H1 (cell line): ENCODE results near the gene SLC66A2. TPM values are rescaled to one million over a fixed set of nuclear protein-coding genes. Genes with fewer than 3 reads are reported as not detected.

Experiments
- CTCF ChIA-PET: fragments of 300-600 bp; sonication (Branson Sonifier 250); formaldehyde crosslinking; loops from one replicate; lab custom pipeline; 2021; ENCODE audit not compliant: partially characterized antibody; lab: Charles Lee
- POLR2A ChIA-PET: fragments of 300-600 bp; sonication (Branson Sonifier 250); formaldehyde crosslinking; loops from one replicate; lab custom pipeline; 2021; ENCODE audit warnings: inconsistent platforms; ENCODE audit not compliant: partially characterized antibody; lab: Charles Lee
- DNase-seq, 2 experiments: peaks; one replicate each; pipeline versions ENCODE4 v3.0.0 to v3.0.0-alpha.2; 2010 to 2022; ENCODE audit warnings: low spot score in 2 of 2, low read depth in 1 of 2, mixed read lengths in 1 of 2
- FAIRE-seq: peaks from 2 replicates; lab custom pipeline; 2011; peaks lifted over from hg19 to GRCh38; lab: Jason Lieb, UNC
- H2AFZ ChIP-seq: 2 replicates; pipeline ENCODE4 v1.8.1; 2012; ENCODE audit warnings: low read length, inconsistent platforms
- H2AK5ac ChIP-seq: 2 replicates; pipeline ENCODE4 v1.6.1; 2013; ENCODE audit warnings: low read depth, low read length
- H2BK120ac ChIP-seq: replicated peaks from 2 replicates; pipeline ENCODE3; 2013; ENCODE audit warnings: low read depth, low read length, inconsistent platforms
- H2BK12ac ChIP-seq: 2 replicates; pipeline ENCODE4 v1.6.1; 2013; ENCODE audit warnings: low read depth, low read length
- H2BK15ac ChIP-seq: 2 replicates; pipeline ENCODE4 v1.6.1; 2013; ENCODE audit warnings: low read length
- H2BK20ac ChIP-seq: 2 replicates; pipeline ENCODE4 v1.6.1; 2013; ENCODE audit warnings: low read length
- H2BK5ac ChIP-seq: 2 replicates; pipeline ENCODE4 v1.6.1; 2013; ENCODE audit warnings: low read depth, low read length
- H3K14ac ChIP-seq: 2 replicates; pipeline ENCODE4 v1.6.1; 2013; ENCODE audit warnings: inconsistent platforms; ENCODE audit not compliant: insufficient read length
- H3K18ac ChIP-seq: 2 replicates; pipeline ENCODE4 v1.6.1; 2013; ENCODE audit warnings: low read length; ENCODE audit errors: extremely low read depth
- H3K23ac ChIP-seq: 2 replicates; pipeline ENCODE4 v1.6.1; 2013; ENCODE audit warnings: inconsistent platforms; ENCODE audit not compliant: insufficient read length
- H3K23me2 ChIP-seq: 2 replicates; pipeline ENCODE4 v1.6.1; 2013; ENCODE audit warnings: low read depth, low read length
- H3K27ac ChIP-seq: 2 replicates; pipeline ENCODE4 v1.6.1; 2011; ENCODE audit warnings: low read depth, low read length, inconsistent platforms
- H3K27me3 ChIP-seq, 4 experiments: replicated peaks in 1 of 4; 1 replicate in 1 of 4; 2 replicates in 3 of 4; pipeline versions ENCODE4 v1.6.1 to v1.8.1; 2011 to 2013; ENCODE audit warnings: low read length in 3 of 4, mild to moderate bottlenecking in 3 of 4, inconsistent platforms in 2 of 4, mixed read lengths in 2 of 4, moderate library complexity in 1 of 4; ENCODE audit not compliant: control insufficient read depth in 3 of 4, insufficient read depth in 3 of 4; ENCODE audit errors: extremely low read depth in 1 of 4
- H3K36me3 ChIP-seq, 4 experiments: 2 replicates each; pipeline versions ENCODE4 v1.6.1 to v1.8.1; 2011 to 2013; ENCODE audit warnings: mild to moderate bottlenecking in 4 of 4, low read length in 3 of 4, moderate library complexity in 2 of 4, control low read depth in 1 of 4, inconsistent platforms in 1 of 4; ENCODE audit not compliant: insufficient read depth in 4 of 4, control insufficient read depth in 2 of 4
- H3K4ac ChIP-seq: replicated peaks from 2 replicates; pipeline ENCODE3; 2013; ENCODE audit warnings: low read length, low read depth, mixed read lengths, inconsistent platforms; ENCODE audit not compliant: insufficient read length
- H3K4me1 ChIP-seq, 4 experiments: replicated peaks in 1 of 4; 1 replicate in 1 of 4; 2 replicates in 3 of 4; pipeline versions ENCODE4 v1.6.1 to v1.8.1; 2011 to 2013; ENCODE audit warnings: low read length in 3 of 4, inconsistent platforms in 2 of 4, mixed read lengths in 1 of 4; ENCODE audit not compliant: insufficient read depth in 4 of 4, control insufficient read depth in 3 of 4
- H3K4me2 ChIP-seq, 2 experiments: 2 replicates each; pipeline versions ENCODE4 v1.6.1 to v1.8.1; 2011 to 2013; ENCODE audit warnings: low read depth in 2 of 2, low read length in 2 of 2, control low read depth in 1 of 2, inconsistent platforms in 1 of 2, mild to moderate bottlenecking in 1 of 2; ENCODE audit not compliant: insufficient read depth in 1 of 2
- H3K4me3 ChIP-seq, 4 experiments: fragments of 200-600, 300-600 bp in 1 of 4; sonication (generic), shearing (Covaris generic), sonication (Bioruptor Twin) in 1 of 4; 2 replicates each; pipeline versions ENCODE4 v1.5.1 to v1.8.1; 2011 to 2016; ENCODE audit warnings: low read length in 4 of 4, low read depth in 3 of 4, control low read depth in 2 of 4, inconsistent platforms in 2 of 4, mild to moderate bottlenecking in 2 of 4, mixed read lengths in 1 of 4, moderate library complexity in 1 of 4; ENCODE audit not compliant: insufficient read depth in 2 of 4; ENCODE audit errors: extremely low read depth in 1 of 4
- H3K56ac ChIP-seq: replicated peaks from 2 replicates; pipeline ENCODE3; 2013; ENCODE audit warnings: low read depth, mild to moderate bottlenecking, mixed read lengths, low read length, inconsistent platforms; ENCODE audit not compliant: insufficient read length
- H3K79me1 ChIP-seq: 2 replicates; pipeline ENCODE4 v1.6.1; 2013; ENCODE audit warnings: low read depth, low read length, control low read depth
- H3K79me2 ChIP-seq, 2 experiments: 2 replicates each; pipeline versions ENCODE4 v1.6.1 to v1.8.1; 2012 to 2013; ENCODE audit warnings: low read length in 2 of 2, mild to moderate bottlenecking in 2 of 2, inconsistent platforms in 1 of 2; ENCODE audit not compliant: insufficient read depth in 2 of 2, control insufficient read depth in 1 of 2
- H3K9ac ChIP-seq, 4 experiments: replicated peaks in 1 of 4; 1 replicate in 1 of 4; 2 replicates in 3 of 4; pipeline versions ENCODE4 v1.6.1 to v1.8.1; 2011 to 2013; ENCODE audit warnings: low read depth in 3 of 4, low read length in 3 of 4, control low read depth in 2 of 4, mild to moderate bottlenecking in 2 of 4, moderate library complexity in 2 of 4, inconsistent platforms in 1 of 4; ENCODE audit errors: extremely low read depth in 1 of 4
- H3K9me3 ChIP-seq, 2 experiments: 2 replicates each; pipeline versions ENCODE4 v1.6.1 to v1.8.1; 2012 to 2013; ENCODE audit warnings: mild to moderate bottlenecking in 2 of 2, moderate library complexity in 2 of 2, control low read depth in 1 of 2, inconsistent platforms in 1 of 2, low read depth in 1 of 2, low read length in 1 of 2, mixed read lengths in 1 of 2; ENCODE audit not compliant: insufficient read depth in 2 of 2
- H4K20me1 ChIP-seq, 2 experiments: replicated peaks in 1 of 2; 2 replicates each; pipeline versions ENCODE3 to v1.8.1; 2011 to 2013; ENCODE audit warnings: inconsistent platforms in 2 of 2, low read length in 2 of 2, mild to moderate bottlenecking in 1 of 2; ENCODE audit not compliant: insufficient read depth in 2 of 2, control insufficient read depth in 1 of 2
- H4K5ac ChIP-seq: 2 replicates; pipeline ENCODE4 v1.6.1; 2013; ENCODE audit warnings: low read length, low read depth, mixed read lengths, inconsistent platforms; ENCODE audit not compliant: insufficient read length
- H4K8ac ChIP-seq: 2 replicates; pipeline ENCODE4 v1.8.0; 2013; ENCODE audit warnings: mild to moderate bottlenecking, moderate library complexity, low read length, inconsistent platforms; ENCODE audit not compliant: insufficient read depth; ENCODE audit errors: extremely low read depth
- H4K91ac ChIP-seq: replicated peaks from 2 replicates; pipeline ENCODE3; 2013; ENCODE audit warnings: low read length, mixed read lengths, inconsistent platforms; ENCODE audit not compliant: insufficient read length
- BRCA1 ChIP-seq: IDR thresholded peaks from 2 replicates; pipeline ENCODE4 v1.6.1; 2012; ENCODE audit warnings: low read depth, low read length, improper control_type of control experiment
- CHD1 ChIP-seq: IDR thresholded peaks from 2 replicates; pipeline ENCODE4 v1.6.1; 2012; ENCODE audit warnings: low read depth, low read length, improper control_type of control experiment
- CTBP2 ChIP-seq: IDR thresholded peaks from 2 replicates; pipeline ENCODE4 v1.7.0; 2011; ENCODE audit warnings: borderline replicate concordance, mild to moderate bottlenecking, moderate library complexity, mixed read lengths, low read length; ENCODE audit not compliant: insufficient read depth, insufficient read length
- EP300 ChIP-seq, 2 experiments: IDR thresholded peaks; 1 replicate in 1 of 2; 2 replicates in 1 of 2; pipeline ENCODE4 v1.6.1; 2011 to 2012; ENCODE audit warnings: low read depth in 2 of 2, low read length in 2 of 2, mild to moderate bottlenecking in 2 of 2, borderline replicate concordance in 1 of 2, inconsistent platforms in 1 of 2, moderate library complexity in 1 of 2
- GABPA ChIP-seq: IDR thresholded peaks from 2 replicates; pipeline ENCODE4 v1.6.1; 2011; ENCODE audit warnings: mild to moderate bottlenecking, low read length, moderate library complexity, borderline replicate concordance; ENCODE audit not compliant: insufficient read depth
- HDAC6 ChIP-seq: IDR thresholded peaks from one replicate; pipeline ENCODE4 v1.7.1; 2012; ENCODE audit warnings: low read depth, mild to moderate bottlenecking, inconsistent platforms, low read length, moderate library complexity
- KDM5A ChIP-seq: fragments of 200-600 bp; IDR thresholded peaks from 2 replicates; pipeline ENCODE4 v1.7.1; 2012; ENCODE audit warnings: mild to moderate bottlenecking, low read length, inconsistent platforms, mixed read lengths
- SP1 ChIP-seq: IDR thresholded peaks from 2 replicates; pipeline ENCODE4 v1.6.1; 2011; ENCODE audit warnings: low read depth, low read length
- WGBS, 2 experiments: shearing (Covaris generic) in 1 of 2; methylation state at CpG; one replicate each; pipeline versions ENCODE4 v1.1.6 to v1.1.7; 2013 to 2015; ENCODE audit warnings: low lambda C conversion rate in 2 of 2, mixed read lengths in 2 of 2, inconsistent platforms in 1 of 2, low coverage in 1 of 2, missing lambda C conversion rate in 1 of 2; ENCODE audit not compliant: insufficient replicate concordance in 2 of 2, insufficient coverage in 1 of 2, insufficient read length in 1 of 2; ENCODE audit errors: extremely low coverage in 1 of 2, missing lambda C conversion rate in 1 of 2; 5-methylcytosine and 5-hydroxymethylcytosine counted together
- polyA plus RNA-seq, 7 experiments: library from polyadenylated mRNA; depleted of rRNA in 3 of 7; stranded (reverse) in 5 of 7; unstranded in 2 of 7; fragments of >200 nt in 5 of 7; fragments of 200-250 nt in 2 of 7; gene quantifications; 1 replicate in 5 of 7; 2 replicates in 1 of 7; 4 replicates in 1 of 7; pipeline versions ENCODE4 v1.2.1 to v1.2.3, GENCODE V29; 2011 to 2013; ENCODE audit warnings: missing spikeins in 2 of 7, mixed read lengths in 2 of 7
- total RNA-seq: library from RNA; stranded (reverse); fragmentation: NEBNext Ultra II Directional; extraction: Animal tissue kit (Norgen Biotek cat#: 25700); gene quantifications from 2 replicates; pipeline ENCODE4 v1.2.1, GENCODE V29; 2021
- TF ChIP-seq, protein P1 (sequence below): IDR thresholded peaks from 2 replicates; pipeline ENCODE4 v1.6.1; 2012; ENCODE audit warnings: inconsistent platforms

SLC66A2 gene
- total and polyA plus RNA-seq, 2 of the 8 experiments (the other 6 are each of a cell fraction or from before 2014, with no cell fraction given), result 15.0 to 18.9 TPM

GRCh38 chr18:79879566-79879965 lies 71.9 kb downstream of the SLC66A2 start:
- Histone ChIP-seq H3K36me3 (no peaks in the 10 kb centered on the region), H3K18ac (no peak overlapping the region), H4K91ac (no peak overlapping the region), H3K79me2 (no peaks in the 10 kb centered on the region), H3K23me2 (no peaks in the 10 kb centered on the region), H4K5ac (no peak overlapping the region), H2AK5ac (no peak overlapping the region), H3K14ac (no peak overlapping the region), H3K4me2 (no peak overlapping the region), H3K27ac (no peak overlapping the region), H3K9ac (no peak overlapping the region)
- CTCF ChIA-PET, result no interaction called here
- TF ChIP-seq, protein P1, sequence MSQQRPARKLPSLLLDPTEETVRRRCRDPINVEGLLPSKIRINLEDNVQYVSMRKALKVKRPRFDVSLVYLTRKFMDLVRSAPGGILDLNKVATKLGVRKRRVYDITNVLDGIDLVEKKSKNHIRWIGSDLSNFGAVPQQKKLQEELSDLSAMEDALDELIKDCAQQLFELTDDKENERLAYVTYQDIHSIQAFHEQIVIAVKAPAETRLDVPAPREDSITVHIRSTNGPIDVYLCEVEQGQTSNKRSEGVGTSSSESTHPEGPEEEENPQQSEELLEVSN, result no peak
- no peak for TF ChIP-seq SP1
- TF ChIP-seq GABPA, result no peak
- TF ChIP-seq HDAC6, result no peak
- TF ChIP-seq BRCA1, result no peak
- TF ChIP-seq KDM5A, result no peak
- TF ChIP-seq EP300 (IDR thresholded peaks at IDR 0.05; ENCODE audit: borderline replicate concordance in 1 of 2, low read depth in 2 of 2, low read length in 2 of 2), result no peak
- TF ChIP-seq CHD1, result no peak
- no peak for TF ChIP-seq CTBP2
- TF ChIP-seq, all 59 proteins: peak for 0
- FAIRE-seq, result no peak
- Histone ChIP-seq H2BK15ac (no peak overlapping the region), H2BK120ac (no peak overlapping the region), H2BK12ac (no peak overlapping the region), H3K4me3 (no peak overlapping the region), H2BK5ac (no peak overlapping the region), H4K8ac (no peak overlapping the region), H3K27me3 (no peaks in the 10 kb centered on the region), H4K20me1 (peaks cover 0 to 2% of the 10 kb centered on the region in 2 experiments), H3K4me1 (no peaks in the 10 kb centered on the region; a peak in 1 of 7 replicates), H3K56ac (no peak overlapping the region), H2BK20ac (no peak overlapping the region), H2AFZ (no peak overlapping the region), H3K79me1 (no peaks in the 10 kb centered on the region; the same call in 1 of the 2 replicates), H3K9me3 (no peaks in the 10 kb centered on the region; a peak in 1 of 4 replicates), H3K23ac (no peak overlapping the region), H3K4ac (no peak overlapping the region)
- POLR2A ChIA-PET, result no interaction called here
- WGBS, 2 experiments, result 97% methylated on average over 12 of the region's 12 CpGs; no CpG with 5 or more reads in 1 of the 2 experiments
- no peak for DNase-seq
